Neural cell (in vitro differentiated cells): ENCODE data around the gene CHTF18. TPM values are rescaled to one million over a fixed set of nuclear protein-coding genes. Genes with fewer than 3 reads are reported as not detected.

Experiments
- H2AFZ ChIP-seq: fragments of 200-600, 300-800 bp; sonication (generic), shearing (Covaris generic); 2 replicates; pipeline ENCODE4 v1.6.0; 2014; ENCODE audit warnings: low read depth, mild to moderate bottlenecking, antibody characterized with exemption, low read length, moderate library complexity
- H3F3A ChIP-seq: fragments of 200-600 bp; shearing (Covaris generic); 2 replicates; pipeline ENCODE4 v1.6.1; 2016; ENCODE audit warnings: mild to moderate bottlenecking, moderate library complexity, mixed read lengths, antibody characterized with exemption, low read length; ENCODE audit not compliant: insufficient read depth, poor library complexity, severe bottlenecking
- H3K27ac ChIP-seq: fragments of 200-600, 300-800 bp; sonication (generic), shearing (Covaris generic); 2 replicates; pipeline ENCODE4 v1.5.1; 2014; ENCODE audit warnings: mild to moderate bottlenecking, low read length, moderate library complexity
- H3K27me3 ChIP-seq: fragments of 300-800, 200-600 bp; sonication (generic), shearing (Covaris generic); 2 replicates; pipeline ENCODE4 v1.6.0; 2014; ENCODE audit warnings: mild to moderate bottlenecking, low read depth, low read length, moderate library complexity; ENCODE audit not compliant: insufficient read depth
- H3K36me3 ChIP-seq: fragments of 300-800, 200-600 bp; sonication (generic), shearing (Covaris generic); 2 replicates; pipeline ENCODE4 v1.5.1; 2014; ENCODE audit warnings: mild to moderate bottlenecking, antibody characterized with exemption, low read length, moderate library complexity; ENCODE audit not compliant: insufficient read depth
- H3K4me2 ChIP-seq: fragments of 300-800, 200-600 bp; sonication (generic), shearing (Covaris generic); 2 replicates; pipeline ENCODE4 v1.6.0; 2014; ENCODE audit warnings: mild to moderate bottlenecking, low read length
- H3K4me3 ChIP-seq: fragments of 300-800, 200-600 bp; sonication (generic), shearing (Covaris generic); 2 replicates; pipeline ENCODE4 v1.5.1; 2014; ENCODE audit warnings: mild to moderate bottlenecking, low read length, moderate library complexity
- H3K79me2 ChIP-seq: fragments of 200-600 bp; shearing (Covaris generic); replicated peaks from 2 replicates; pipeline ENCODE4 v1.6.0; 2014; ENCODE audit warnings: mild to moderate bottlenecking, low read length, moderate library complexity; ENCODE audit not compliant: insufficient read depth
- H3K9ac ChIP-seq: fragments of 300-800, 200-600 bp; sonication (generic), shearing (Covaris generic); 2 replicates; pipeline ENCODE4 v1.6.1; 2016; ENCODE audit warnings: mild to moderate bottlenecking, low read length, mixed read lengths
- H3K9me2 ChIP-seq: fragments of 200-600 bp; shearing (Covaris generic); 2 replicates; pipeline ENCODE4 v1.6.1; 2016; ENCODE audit warnings: mild to moderate bottlenecking, low read length, mixed read lengths; ENCODE audit not compliant: insufficient read depth
- H3K9me3 ChIP-seq: fragments of 200-600, 300-800 bp; sonication (generic), shearing (Covaris generic); 2 replicates; pipeline ENCODE4 v1.6.1; 2016; ENCODE audit warnings: mild to moderate bottlenecking, mixed run types, low read length, moderate library complexity, mixed read lengths
- H4K20me1 ChIP-seq: fragments of 200-600 bp; shearing (Covaris generic); 2 replicates; pipeline ENCODE4 v1.6.1; 2016; ENCODE audit warnings: mild to moderate bottlenecking, mixed run types; ENCODE audit not compliant: insufficient read depth
- EP300 ChIP-seq: fragments of 450-650 bp; conservative IDR thresholded peaks from 2 replicates; pipeline ENCODE4 v1.6.1; 2014; ENCODE audit warnings: antibody characterized with exemption, mild to moderate bottlenecking, moderate library complexity; ENCODE audit not compliant: poor library complexity, severe bottlenecking
- EZH2 ChIP-seq: fragments of 200-600, 300-800 bp; shearing (Covaris generic), sonication (generic); IDR thresholded peaks from 2 replicates; pipeline ENCODE4 v1.6.1; 2014; ENCODE audit warnings: antibody characterized with exemption, low read length, borderline replicate concordance, mild to moderate bottlenecking; ENCODE audit not compliant: insufficient read depth, poor library complexity, severe bottlenecking
- MXI1 ChIP-seq: fragments of 450-650 bp; conservative IDR thresholded peaks from 2 replicates; pipeline ENCODE4 v1.6.1; 2014; ENCODE audit warnings: antibody characterized with exemption, mild to moderate bottlenecking; ENCODE audit not compliant: poor library complexity, severe bottlenecking
- POLR2AphosphoS5 ChIP-seq: IDR thresholded peaks from 2 replicates; pipeline ENCODE4 v1.6.1; 2012
- RAD21 ChIP-seq: fragments of 450-650 bp; conservative IDR thresholded peaks from 2 replicates; pipeline ENCODE4 v1.6.1; 2014; ENCODE audit warnings: antibody characterized with exemption, mild to moderate bottlenecking, moderate library complexity
- SMC3 ChIP-seq: fragments of 450-650 bp; conservative IDR thresholded peaks from 2 replicates; pipeline ENCODE4 v1.6.1; 2014; ENCODE audit warnings: antibody characterized with exemption, mild to moderate bottlenecking, moderate library complexity; ENCODE audit not compliant: poor library complexity
- TAF1 ChIP-seq: IDR thresholded peaks from 2 replicates; pipeline ENCODE4 v1.6.1; 2012; ENCODE audit warnings: low read depth
- polyA plus RNA-seq: library from polyadenylated mRNA; depleted of rRNA; stranded (reverse); fragments of >200 nt; gene quantifications from 2 replicates; pipeline ENCODE4 v1.2.3, GENCODE V29; 2014
- TF ChIP-seq, protein P1 (sequence below): IDR thresholded peaks from 2 replicates; pipeline ENCODE4 v1.6.1; 2012; ENCODE audit warnings: borderline replicate concordance
- TF ChIP-seq, protein P2 (sequence below): fragments of 450-650 bp; IDR thresholded peaks from 2 replicates; pipeline ENCODE4 v1.5.1; 2014; ENCODE audit warnings: antibody characterized with exemption, mild to moderate bottlenecking, moderate library complexity; ENCODE audit not compliant: poor library complexity, severe bottlenecking

The CHTF18 gene
- polyA plus RNA-seq, 1 donor from 2014 or later = 31.2 TPM

DNA sequence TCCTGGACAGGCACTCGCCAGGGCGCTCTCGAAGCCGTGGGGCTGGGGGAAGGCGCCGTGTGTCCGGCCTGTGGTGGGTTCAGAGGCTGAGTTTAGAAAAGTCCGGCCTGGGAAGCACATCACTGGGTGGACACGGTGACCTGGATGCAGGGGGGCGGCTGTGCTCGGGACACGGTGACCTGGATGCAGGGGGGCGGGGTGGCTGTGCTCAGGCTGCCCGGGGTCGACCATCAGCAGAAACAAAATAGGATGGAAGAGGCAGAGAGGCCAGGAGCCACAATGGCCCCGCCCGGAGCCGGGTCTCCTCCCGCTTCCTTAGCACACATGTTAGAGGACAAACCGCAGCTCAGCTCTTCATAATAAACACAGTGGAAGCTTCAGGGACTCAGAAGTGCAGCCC lies 55.4 kb downstream of the CHTF18 start:
- H4K20me1 ChIP-seq = no peaks in the 10 kb centered on the region
- no peaks in the 10 kb centered on the region for H3K27me3 ChIP-seq
- H3K36me3 ChIP-seq = no peaks in the 10 kb centered on the region
- no peak for TF ChIP-seq MXI1
- TF ChIP-seq EP300 = no peak
- no peak for TF ChIP-seq SMC3
- TF ChIP-seq, protein P1, sequence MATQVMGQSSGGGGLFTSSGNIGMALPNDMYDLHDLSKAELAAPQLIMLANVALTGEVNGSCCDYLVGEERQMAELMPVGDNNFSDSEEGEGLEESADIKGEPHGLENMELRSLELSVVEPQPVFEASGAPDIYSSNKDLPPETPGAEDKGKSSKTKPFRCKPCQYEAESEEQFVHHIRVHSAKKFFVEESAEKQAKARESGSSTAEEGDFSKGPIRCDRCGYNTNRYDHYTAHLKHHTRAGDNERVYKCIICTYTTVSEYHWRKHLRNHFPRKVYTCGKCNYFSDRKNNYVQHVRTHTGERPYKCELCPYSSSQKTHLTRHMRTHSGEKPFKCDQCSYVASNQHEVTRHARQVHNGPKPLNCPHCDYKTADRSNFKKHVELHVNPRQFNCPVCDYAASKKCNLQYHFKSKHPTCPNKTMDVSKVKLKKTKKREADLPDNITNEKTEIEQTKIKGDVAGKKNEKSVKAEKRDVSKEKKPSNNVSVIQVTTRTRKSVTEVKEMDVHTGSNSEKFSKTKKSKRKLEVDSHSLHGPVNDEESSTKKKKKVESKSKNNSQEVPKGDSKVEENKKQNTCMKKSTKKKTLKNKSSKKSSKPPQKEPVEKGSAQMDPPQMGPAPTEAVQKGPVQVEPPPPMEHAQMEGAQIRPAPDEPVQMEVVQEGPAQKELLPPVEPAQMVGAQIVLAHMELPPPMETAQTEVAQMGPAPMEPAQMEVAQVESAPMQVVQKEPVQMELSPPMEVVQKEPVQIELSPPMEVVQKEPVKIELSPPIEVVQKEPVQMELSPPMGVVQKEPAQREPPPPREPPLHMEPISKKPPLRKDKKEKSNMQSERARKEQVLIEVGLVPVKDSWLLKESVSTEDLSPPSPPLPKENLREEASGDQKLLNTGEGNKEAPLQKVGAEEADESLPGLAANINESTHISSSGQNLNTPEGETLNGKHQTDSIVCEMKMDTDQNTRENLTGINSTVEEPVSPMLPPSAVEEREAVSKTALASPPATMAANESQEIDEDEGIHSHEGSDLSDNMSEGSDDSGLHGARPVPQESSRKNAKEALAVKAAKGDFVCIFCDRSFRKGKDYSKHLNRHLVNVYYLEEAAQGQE = no peak
- TF ChIP-seq POLR2AphosphoS5 = no peak
- TF ChIP-seq, protein P2, sequence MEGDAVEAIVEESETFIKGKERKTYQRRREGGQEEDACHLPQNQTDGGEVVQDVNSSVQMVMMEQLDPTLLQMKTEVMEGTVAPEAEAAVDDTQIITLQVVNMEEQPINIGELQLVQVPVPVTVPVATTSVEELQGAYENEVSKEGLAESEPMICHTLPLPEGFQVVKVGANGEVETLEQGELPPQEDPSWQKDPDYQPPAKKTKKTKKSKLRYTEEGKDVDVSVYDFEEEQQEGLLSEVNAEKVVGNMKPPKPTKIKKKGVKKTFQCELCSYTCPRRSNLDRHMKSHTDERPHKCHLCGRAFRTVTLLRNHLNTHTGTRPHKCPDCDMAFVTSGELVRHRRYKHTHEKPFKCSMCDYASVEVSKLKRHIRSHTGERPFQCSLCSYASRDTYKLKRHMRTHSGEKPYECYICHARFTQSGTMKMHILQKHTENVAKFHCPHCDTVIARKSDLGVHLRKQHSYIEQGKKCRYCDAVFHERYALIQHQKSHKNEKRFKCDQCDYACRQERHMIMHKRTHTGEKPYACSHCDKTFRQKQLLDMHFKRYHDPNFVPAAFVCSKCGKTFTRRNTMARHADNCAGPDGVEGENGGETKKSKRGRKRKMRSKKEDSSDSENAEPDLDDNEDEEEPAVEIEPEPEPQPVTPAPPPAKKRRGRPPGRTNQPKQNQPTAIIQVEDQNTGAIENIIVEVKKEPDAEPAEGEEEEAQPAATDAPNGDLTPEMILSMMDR = no peak
- TF ChIP-seq TAF1 = no peak
- no peak for TF ChIP-seq EZH2
- no peak for TF ChIP-seq RAD21
- H3K27ac ChIP-seq = no peak overlapping the region
- no peaks in the 10 kb centered on the region for H3F3A ChIP-seq
- no peak overlapping the region for H2AFZ ChIP-seq
- no peaks in the 10 kb centered on the region for H3K9me2 ChIP-seq
- no peaks in the 10 kb centered on the region for H3K79me2 ChIP-seq
- H3K9me3 ChIP-seq = peaks cover 9% of the 10 kb centered on the region
- H3K4me2 ChIP-seq = no peak overlapping the region
- H3K4me3 ChIP-seq = no peak overlapping the region
- H3K9ac ChIP-seq = no peak overlapping the region

DNA sequence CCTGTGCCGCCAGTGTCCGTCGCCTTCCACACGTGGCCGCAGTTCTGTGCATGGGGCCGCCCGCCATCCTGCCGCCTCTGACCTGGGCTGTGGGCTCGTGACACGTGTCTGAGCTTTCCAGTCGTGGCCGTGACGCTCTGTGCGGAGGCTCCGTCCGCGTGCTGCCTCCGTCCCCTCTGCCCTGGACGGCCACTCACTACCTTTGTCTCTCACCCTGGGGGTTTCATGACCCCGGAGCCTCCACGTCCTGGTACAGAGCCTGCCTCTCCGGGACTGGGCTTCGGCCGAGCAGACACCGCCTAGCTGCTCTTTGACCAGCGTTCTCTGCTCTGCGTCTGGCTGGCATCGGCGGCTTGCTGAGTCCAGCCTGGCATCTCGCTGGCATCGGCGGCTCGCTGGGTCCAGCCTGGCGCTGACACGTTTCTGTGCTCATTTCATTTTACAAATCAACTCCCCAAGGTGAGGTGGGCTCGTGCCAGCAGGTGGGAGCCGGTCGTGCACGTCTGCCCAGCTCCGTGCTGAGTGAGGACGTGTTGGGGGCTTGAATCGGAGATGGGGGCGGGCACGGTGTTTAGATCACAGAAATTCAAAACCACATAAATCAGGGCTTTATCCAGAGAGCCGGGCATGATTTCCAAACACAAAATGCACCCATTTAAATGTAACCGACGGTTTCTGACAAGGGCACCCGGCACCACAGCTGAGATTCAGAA lies 56.4 kb downstream of the CHTF18 start:
- no peaks in the 10 kb centered on the region for H3K9me2 ChIP-seq
- no peak overlapping the region for H3K4me3 ChIP-seq
- no peak overlapping the region for H3K4me2 ChIP-seq
- no peak overlapping the region for H3K9ac ChIP-seq
- no peak overlapping the region for H3K27ac ChIP-seq
- TF ChIP-seq TAF1 (no peak), MXI1 (no peak), POLR2AphosphoS5 (no peak), EP300 (no peak), EZH2 (no peak), SMC3 (no peak), RAD21 (no peak)
- TF ChIP-seq, protein P1 = no peak
- TF ChIP-seq, protein P2 = no peak
- no peaks in the 10 kb centered on the region for H3K27me3 ChIP-seq
- H3F3A ChIP-seq = no peaks in the 10 kb centered on the region
- no peak overlapping the region for H2AFZ ChIP-seq
- no peaks in the 10 kb centered on the region for H4K20me1 ChIP-seq
- H3K9me3 ChIP-seq = peaks cover 10% of the 10 kb centered on the region
- no peaks in the 10 kb centered on the region for H3K79me2 ChIP-seq
- H3K36me3 ChIP-seq = no peaks in the 10 kb centered on the region
